GM12878 (cell line): Measurements from ENCODE around the gene CCND2. TPM values are rescaled to one million over a fixed set of nuclear protein-coding genes. Genes with fewer than 3 reads are reported as not detected.

Experiments
- ATAC-seq: fragments of 200-7000 bp; cut with Tn5 transposase; 3 replicates; pipeline ENCODE4 v1.9.1; 2020; ENCODE audit warnings: mild to moderate bottlenecking, moderate library complexity
- BruUV-seq: library from RNA; stranded (reverse); fragments of 400-500 nt; replicated peaks from 2 replicates; lab custom pipeline; 2021; lab: Mats Ljungman, UMichigan
- CTCF ChIA-PET: fragments of 300-600 bp; sonication (Branson Sonifier 250); formaldehyde crosslinking; extraction: SDS; loops from one replicate; lab custom pipeline; 2021; ENCODE audit warnings: inconsistent platforms; lab: Yijun Ruan, JAX
- POLR2A ChIA-PET: fragments of 350-600 bp; formaldehyde crosslinking; extraction: SDS; loops from one replicate; lab custom pipeline; 2021; ENCODE audit warnings: inconsistent platforms; lab: Charles Lee
- RAD21 ChIA-PET: fragments of 300-600 bp; sonication (Branson Sonifier 250); formaldehyde crosslinking; loops from one replicate; lab custom pipeline; 2023; ENCODE audit warnings: antibody characterized with exemption; ENCODE audit not compliant: unreplicated experiment; lab: Charles Lee
- SMC1A ChIA-PET: fragments of 300-600 bp; sonication (Branson Sonifier 250); formaldehyde crosslinking; loops from one replicate; lab custom pipeline; 2023; ENCODE audit not compliant: unreplicated experiment, uncharacterized antibody; lab: Charles Lee
- DNase-seq: peaks from one replicate; pipeline ENCODE4 v3.0.0-alpha.2; 2011; ENCODE audit warnings: low read depth, low spot score
- FAIRE-seq: peaks from 3 replicates; lab custom pipeline; 2011; peaks lifted over from hg19 to GRCh38; lab: Jason Lieb, UNC
- H2AFZ ChIP-seq: 2 replicates; pipeline ENCODE4 v1.6.0; 2011; ENCODE audit warnings: low read depth, low read length, control low read depth; ENCODE audit not compliant: control insufficient read depth
- H3K27ac ChIP-seq: 2 replicates; pipeline ENCODE4 v1.5.1; 2011; ENCODE audit warnings: control low read depth; ENCODE audit not compliant: control insufficient read depth, insufficient read depth
- H3K27me3 ChIP-seq, 2 experiments: replicated peaks in 1 of 2; 2 replicates each; pipeline versions ENCODE4 v1.6.0 to v1.6.1; 2011; ENCODE audit warnings: low read length in 1 of 2; ENCODE audit not compliant: control insufficient read depth in 2 of 2, insufficient read depth in 2 of 2
- H3K36me3 ChIP-seq, 2 experiments: 2 replicates each; pipeline ENCODE4 v1.5.1; 2011; ENCODE audit warnings: low read length in 1 of 2; ENCODE audit not compliant: control insufficient read depth in 2 of 2, insufficient read depth in 2 of 2
- H3K4me1 ChIP-seq: 2 replicates; pipeline ENCODE4 v1.6.1; 2011; ENCODE audit warnings: mild to moderate bottlenecking, low read length, moderate library complexity, mixed read lengths; ENCODE audit not compliant: control insufficient read depth, insufficient read depth
- H3K4me2 ChIP-seq: 2 replicates; pipeline ENCODE4 v1.6.0; 2011; ENCODE audit warnings: control low read depth; ENCODE audit not compliant: control insufficient read depth, insufficient read depth
- H3K4me3 ChIP-seq: fragments of 200-600 bp; sonication (generic); 2 replicates; pipeline ENCODE4 v1.5.1; 2016
- H3K79me2 ChIP-seq: 2 replicates; pipeline ENCODE4 v1.6.0; 2011; ENCODE audit warnings: low read length; ENCODE audit not compliant: control insufficient read depth, insufficient read depth
- H3K9ac ChIP-seq: 2 replicates; pipeline ENCODE4 v1.8.0; 2011; ENCODE audit warnings: low read length, control low read depth, mixed read lengths; ENCODE audit not compliant: control insufficient read depth, insufficient read depth
- H3K9me3 ChIP-seq: replicated peaks from 3 replicates; pipeline ENCODE4 v1.5.1; 2011; ENCODE audit warnings: mild to moderate bottlenecking, low read length; ENCODE audit not compliant: control insufficient read depth, insufficient read depth
- H4K20me1 ChIP-seq: 2 replicates; pipeline ENCODE4 v1.6.0; 2011; ENCODE audit not compliant: control insufficient read depth, insufficient read depth
- BCL11A ChIP-seq: IDR thresholded peaks from 2 replicates; pipeline ENCODE4 v1.6.1; 2011; ENCODE audit warnings: low read depth, low read length
- CHD1 ChIP-seq: IDR thresholded peaks from 2 replicates; pipeline ENCODE4 v1.6.1; 2012; ENCODE audit warnings: low read depth, low read length, improper control_type of control experiment
- CREB1 ChIP-seq: IDR thresholded peaks from 2 replicates; pipeline ENCODE4 v1.6.1; 2012; ENCODE audit warnings: low read depth, mild to moderate bottlenecking, inconsistent platforms
- DPF2 ChIP-seq: fragments of 450-650 bp; IDR thresholded peaks from 2 replicates; pipeline ENCODE4 v1.6.1; 2017; ENCODE audit warnings: mild to moderate bottlenecking
- HDAC2 ChIP-seq: fragments of 200-600 bp; sonication (generic); IDR thresholded peaks from 2 replicates; pipeline ENCODE4 v1.6.1; 2017
- IRF5 ChIP-seq: fragments of 450-650 bp; IDR thresholded peaks from 2 replicates; pipeline ENCODE4 v1.6.1; 2017; ENCODE audit warnings: borderline replicate concordance
- JUND ChIP-seq: IDR thresholded peaks from 2 replicates; pipeline ENCODE4 v1.6.1; 2012; ENCODE audit warnings: low read depth, mild to moderate bottlenecking, low read length, improper control_type of control experiment, moderate library complexity
- KLF5 ChIP-seq: fragments of 450-650 bp; IDR thresholded peaks from 2 replicates; pipeline ENCODE4 v1.6.1; 2014; ENCODE audit warnings: mild to moderate bottlenecking; ENCODE audit not compliant: partially characterized antibody
- NFIC ChIP-seq: IDR thresholded peaks from 2 replicates; pipeline ENCODE4 v1.6.1; 2012; ENCODE audit warnings: low read depth, mild to moderate bottlenecking, inconsistent platforms, low read length, moderate library complexity
- NRF1 ChIP-seq: conservative IDR thresholded peaks from 2 replicates; pipeline ENCODE4 v1.6.1; 2011; ENCODE audit warnings: mild to moderate bottlenecking, low read depth, low read length, improper control_type of control experiment
- PAX8 ChIP-seq: fragments of 450-650 bp; IDR thresholded peaks from 2 replicates; pipeline ENCODE4 v1.6.1; 2017; ENCODE audit warnings: mild to moderate bottlenecking, moderate library complexity
- POLR2A ChIP-seq: IDR thresholded peaks from 2 replicates; pipeline ENCODE4 v1.6.1; 2011; ENCODE audit warnings: low read depth, mild to moderate bottlenecking, low read length
- RCOR1 ChIP-seq: conservative IDR thresholded peaks from 2 replicates; pipeline ENCODE4 v1.6.1; 2012; ENCODE audit warnings: low read depth, low read length, improper control_type of control experiment
- SMAD5 ChIP-seq: IDR thresholded peaks from 2 replicates; pipeline ENCODE4 v1.6.1; 2016; ENCODE audit warnings: antibody characterized with exemption, low read depth
- SUZ12 ChIP-seq: fragments of 200-600 bp; sonication (generic); IDR thresholded peaks from one replicate; pipeline ENCODE4 v1.6.1; 2018; ENCODE audit warnings: antibody characterized with exemption, mild to moderate bottlenecking; ENCODE audit not compliant: unreplicated experiment
- TCF12 ChIP-seq: IDR thresholded peaks from 2 replicates; pipeline ENCODE4 v1.6.1; 2011; ENCODE audit warnings: low read depth, mild to moderate bottlenecking, low read length
- ZNF217 ChIP-seq: fragments of 450-650 bp; IDR thresholded peaks from 2 replicates; pipeline ENCODE4 v1.6.1; 2017; ENCODE audit warnings: antibody characterized with exemption, mild to moderate bottlenecking
- ZNF24 ChIP-seq: fragments of 450-650 bp; IDR thresholded peaks from 2 replicates; pipeline ENCODE4 v1.6.1; 2017; ENCODE audit warnings: antibody characterized with exemption, mild to moderate bottlenecking
- WGBS: methylation state at CpG from one replicate; pipeline ENCODE4 v1.1.6; 2016; ENCODE audit warnings: low lambda C conversion rate; ENCODE audit not compliant: insufficient replicate concordance, insufficient coverage; ENCODE audit errors: missing lambda C conversion rate; 5-methylcytosine and 5-hydroxymethylcytosine counted together
- in situ Hi-C: fragments of 300-500 bp; cut with MboI; formaldehyde crosslinking; loops from 9 replicates; pipeline ENCODE4 v1.14.3; 2018; ENCODE audit warnings: mixed read lengths
- intact Hi-C: fragments of 100-400 bp; cut with micrococcal nuclease; formaldehyde crosslinking; loops from one replicate; pipeline ENCODE4 v1.14.2; 2022; ENCODE audit not compliant: unreplicated experiment
- polyA plus RNA-seq, 11 experiments: library from polyadenylated mRNA; depleted of rRNA in 4 of 11; unstranded in 6 of 11; stranded (reverse) in 5 of 11; fragments of >200 nt; fragmentation: Nextera tagmentation in 4 of 11; fragmentation: Illumina TruSeq in 1 of 11; extraction: Ambion mirVana in 4 of 11; extraction: Trizol in 1 of 11; gene quantifications; 1 replicate in 1 of 11; 2 replicates in 10 of 11; pipeline versions ENCODE4 v1.2.1 to v1.2.3, GENCODE V29; 2011 to 2016; ENCODE audit warnings: inconsistent platforms in 2 of 11, missing spikeins in 2 of 11, low read depth in 1 of 11
- total RNA-seq, 4 experiments: library from RNA; depleted of rRNA in 3 of 4; stranded (reverse); fragments of >200 nt in 3 of 4; fragmentation: Illumina TruSeq in 1 of 4; extraction: Trizol in 1 of 4; gene quantifications; 2 replicates each; pipeline versions ENCODE4 v1.2.1 to v1.2.3, GENCODE V29; 2013 to 2021

Gene CCND2
- total and polyA plus RNA-seq, 10 of the 15 experiments (the other 5 are each of a cell fraction or from before 2014, with no cell fraction given): 30.1 to 263 (median 152) TPM

DNA sequence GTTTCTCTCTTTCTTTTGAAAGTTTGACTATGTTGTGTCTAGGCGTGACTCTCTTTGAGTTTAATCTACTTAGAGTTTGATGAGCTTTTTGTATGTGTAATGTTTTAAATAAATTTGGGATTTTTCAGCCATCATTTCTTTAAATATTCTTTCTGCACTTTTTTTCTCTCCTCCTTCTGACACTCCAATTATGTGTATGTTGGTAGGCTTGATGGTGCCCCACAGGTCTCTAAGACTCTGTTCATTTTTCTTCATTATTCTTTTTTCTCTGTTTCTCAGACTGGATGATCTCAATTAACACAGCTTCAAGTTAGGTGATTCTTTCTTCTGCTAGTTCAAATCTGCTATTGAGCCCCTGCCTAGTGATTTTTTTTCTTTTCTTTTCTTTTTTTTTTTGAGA, 14.5 kb upstream of the CCND2 start:
- Histone ChIP-seq H3K4me2 (no peak overlapping the region), H3K27ac (no peak overlapping the region)
- no peak for DNase-seq
- CTCF ChIA-PET: interaction anchor here (0.8 to 1.5 kb wide), 4 partner anchors 10 to 143 kb away, joined by 3 to 4 read pairs (median 4); no protein-coding TSS in a partner anchor
- no peak for TF ChIP-seq BCL11A
- TF ChIP-seq, all 136 proteins: peak for 0
- intact Hi-C loops (no loop called here), in situ Hi-C loops (no loop called here)
- Histone ChIP-seq H3K9ac (no peak overlapping the region), H3K27me3 (no peaks in the 10 kb centered on the region), H2AFZ (no peak overlapping the region), H3K79me2 (no peaks in the 10 kb centered on the region), H4K20me1 (no peaks in the 10 kb centered on the region), H3K4me3 (no peak overlapping the region), H3K4me1 (peaks cover 15% of the 10 kb centered on the region), H3K9me3 (peaks cover 2% of the 10 kb centered on the region; the same call in 2 of the 3 replicates), H3K36me3 (no peaks in the 10 kb centered on the region)
- no TSS peak for BruUV-seq
- ChIA-PET POLR2A (interaction anchor here (0.6 to 5.8 kb wide), 5 partner anchors 9 to 67 kb away, joined by 3 to 49 read pairs (median 3); no protein-coding TSS in a partner anchor), RAD21 (interaction anchor here (1.4 to 3.8 kb wide), 3 partner anchors 43 to 152 kb away, joined by 4 to 58 read pairs (median 4); no protein-coding TSS in a partner anchor), SMC1A (interaction anchor here (1.3 to 5.6 kb wide), 6 partner anchors 8 to 151 kb away, joined by 4 to 53 read pairs (median 8); no protein-coding TSS in a partner anchor)
- 39% methylated on average over 1 of the region's 1 CpG for WGBS
- FAIRE-seq (no peak), ATAC-seq (no peak)

- Histone ChIP-seq H3K36me3 (no peaks in the 10 kb centered on the region), H3K79me2 (no peaks in the 10 kb centered on the region), H3K9ac (no peak overlapping the region), H3K4me1 (peaks cover 15% of the 10 kb centered on the region), H2AFZ (no peak overlapping the region; the same call in 1 of the 2 replicates), H3K27me3 (no peaks in the 10 kb centered on the region), H3K4me3 (no peak overlapping the region), H4K20me1 (no peaks in the 10 kb centered on the region), H3K27ac (peak overlapping the region; percentile 80), H3K9me3 (peaks cover 2% of the 10 kb centered on the region; the same call in 2 of the 3 replicates), H3K4me2 (peak overlapping the region; percentile 72)
- FAIRE-seq (no peak), ATAC-seq (peak; percentile 96), DNase-seq (peak; percentile 64)
- ChIA-PET RAD21 (interaction anchor here (0.7 to 5.6 kb wide), 23 partner anchors 11 to 154 kb away, joined by 3 to 58 read pairs (median 5); partner anchors contain the start of gene CCND2), SMC1A (interaction anchor here (0.8 to 4.1 kb wide), 20 partner anchors 10 to 172 kb away, joined by 3 to 53 read pairs (median 8); partner anchors contain the start of gene CCND2), POLR2A (interaction anchor here (0.8 to 5.8 kb wide), 14 partner anchors 9 to 154 kb away, joined by 3 to 49 read pairs (median 3); partner anchors contain the start of gene CCND2), CTCF (interaction anchor here (0.6 to 4.0 kb wide), 11 partner anchors 11 to 376 kb away, joined by 3 to 24 read pairs (median 4); no protein-coding TSS in a partner anchor)
- in situ Hi-C loops: no loop called here
- BruUV-seq: TSS peak; percentile 98
- intact Hi-C loops: loop anchor here (2.0 kb wide), 1 partner anchor 47 kb away; no protein-coding TSS in a partner anchor
- TF ChIP-seq BCL11A (peak; percentile 55; the same call in 1 of the 2 replicates), JUND (no peak), KLF5 (no peak), ZNF24 (0 out of 2 replicates have a peak, but pooled peaks have one; percentile 62), PAX8 (no peak), NFIC (0 out of 2 replicates have a peak, but pooled peaks have one; percentile 15), ZNF217 (no peak), CHD1 (no peak), NRF1 (no peak), HDAC2 (no peak), IRF5 (no peak), DPF2 (no peak), SUZ12 (no peak), POLR2A (no peak), RCOR1 (no peak), TCF12 (0 out of 2 replicates have a peak, but pooled peaks have one; percentile 9), CREB1 (no peak), SMAD5 (no peak)
Measured at GRCh38 chr12:4261655-4262054, 11.9 kb upstream of the CCND2 start.
